ENCODE results near the gene TEX28.
"Not testable (repeated sequence)": the region's sequence is repeated elsewhere in the genome, so short reads cannot be mapped to it uniquely, and the experiment has no call there.

Gene TEX28

DNA sequence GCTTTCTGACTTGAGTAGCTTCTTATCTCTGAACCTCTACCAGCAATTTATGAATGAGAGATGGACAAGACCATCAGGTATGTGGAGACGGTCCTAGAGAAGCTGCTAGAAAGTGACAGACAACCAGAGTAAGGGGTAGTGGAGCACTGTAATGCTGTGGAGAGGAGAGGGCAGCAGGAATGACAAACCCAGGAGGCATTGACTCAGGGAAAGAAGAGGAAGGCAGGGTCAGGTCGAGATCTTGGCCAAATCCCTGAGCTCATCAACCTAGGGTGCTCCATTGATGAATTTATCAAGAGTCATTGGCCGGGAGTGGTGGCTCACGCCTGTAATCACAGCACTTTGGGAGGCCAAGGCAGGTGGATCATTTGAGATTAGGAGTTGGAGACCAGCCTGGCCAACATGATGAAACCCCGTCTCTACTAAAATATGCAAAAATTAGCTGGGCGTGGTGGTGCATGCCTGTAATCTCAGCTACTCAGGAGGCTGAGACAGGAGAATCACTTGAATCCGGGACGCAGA is 54.9 kb downstream of the TEX28 start:
- FAIRE-seq = not testable (repeated sequence)

DNA sequence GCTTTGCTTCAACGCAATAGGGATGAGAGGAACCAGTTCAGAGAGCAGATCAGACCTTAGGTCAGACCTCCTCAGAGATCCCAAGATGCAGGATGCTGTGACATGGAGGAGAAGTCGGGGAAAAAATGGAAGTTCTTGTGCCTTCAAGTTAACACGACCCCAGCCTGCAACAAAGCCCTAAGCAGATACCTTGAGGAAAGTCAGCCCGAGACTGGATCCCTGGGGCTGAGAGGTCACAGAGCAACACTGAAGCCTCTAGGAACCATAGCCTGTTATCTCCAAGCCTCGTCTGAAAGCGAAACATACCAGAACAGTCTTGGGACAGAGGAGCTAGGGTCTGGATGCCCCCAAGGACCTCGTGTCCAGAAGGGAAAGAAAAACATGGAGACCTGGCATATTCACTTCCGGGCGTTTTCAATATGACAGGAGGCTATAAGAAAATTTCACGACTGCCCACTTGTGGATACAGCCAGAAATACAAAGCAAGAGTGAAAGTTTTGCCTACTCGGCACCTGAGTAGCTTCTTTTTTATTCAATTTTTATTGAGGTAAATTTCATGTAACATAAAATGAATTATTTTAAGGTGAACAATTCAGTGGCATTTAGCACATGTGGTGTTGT is 55.9 kb downstream of the TEX28 start:
- not testable (repeated sequence) for FAIRE-seq

DNA sequence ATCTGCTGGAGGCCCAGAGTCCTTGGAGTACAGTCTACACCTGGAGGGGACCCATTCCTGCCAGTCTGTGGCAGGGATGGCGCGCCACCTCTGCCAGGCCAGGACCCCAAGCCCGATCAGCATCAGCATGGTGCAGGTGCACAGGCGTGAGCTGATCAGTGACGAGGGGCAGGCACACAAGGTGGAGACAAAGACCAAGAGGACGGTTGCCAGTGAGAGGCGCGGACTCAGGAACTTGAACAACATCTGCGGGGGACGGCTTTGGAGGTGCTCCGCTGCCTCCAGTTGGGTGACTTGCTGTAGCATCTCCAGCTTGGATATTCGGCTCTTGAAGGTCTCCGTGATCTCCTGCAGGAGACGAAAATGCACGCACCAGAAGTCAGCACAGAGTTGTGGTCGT is 61.3 kb downstream of the TEX28 start:
- not testable (repeated sequence) for FAIRE-seq

DNA sequence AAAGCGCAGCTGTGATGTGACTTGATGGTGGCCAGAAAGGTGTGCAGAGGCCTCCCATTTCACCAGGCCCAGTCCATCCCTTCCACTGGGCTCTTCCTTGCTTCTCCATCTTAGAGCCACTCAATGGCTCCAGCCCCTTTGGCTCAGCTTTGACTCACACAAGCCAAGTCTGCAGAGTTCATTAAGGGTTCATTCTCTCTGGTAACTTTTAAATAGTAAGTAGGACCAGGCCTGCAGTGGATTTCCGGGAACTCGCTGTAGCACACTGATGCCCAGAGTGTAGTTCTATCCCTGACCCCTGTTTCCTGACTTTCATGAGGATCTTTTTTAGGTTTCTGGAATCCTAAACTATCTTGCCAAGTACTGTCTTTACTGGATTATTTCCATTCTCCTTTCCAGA is 63.5 kb downstream of the TEX28 start:
- not testable (repeated sequence) for FAIRE-seq

DNA sequence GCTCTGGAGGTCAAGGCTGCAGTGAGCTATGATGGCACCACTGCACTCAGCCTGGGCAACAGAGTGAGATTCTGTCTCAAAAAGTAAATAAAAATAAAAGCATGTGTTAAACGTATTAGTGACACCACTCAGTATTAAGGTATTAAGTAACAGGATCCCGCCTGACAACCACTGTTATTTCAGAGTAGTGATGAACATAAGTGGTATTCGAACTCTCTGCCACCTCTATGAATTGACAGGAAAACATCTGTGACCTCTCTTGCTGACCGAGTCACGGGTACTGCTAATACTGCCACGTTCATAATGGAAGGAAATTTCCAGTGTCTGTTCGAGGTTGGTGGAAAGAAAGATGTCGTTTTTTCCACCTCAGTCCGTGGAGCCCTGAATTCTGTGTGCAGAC is 68.2 kb downstream of the TEX28 start:
- FAIRE-seq = not testable (repeated sequence)

DNA sequence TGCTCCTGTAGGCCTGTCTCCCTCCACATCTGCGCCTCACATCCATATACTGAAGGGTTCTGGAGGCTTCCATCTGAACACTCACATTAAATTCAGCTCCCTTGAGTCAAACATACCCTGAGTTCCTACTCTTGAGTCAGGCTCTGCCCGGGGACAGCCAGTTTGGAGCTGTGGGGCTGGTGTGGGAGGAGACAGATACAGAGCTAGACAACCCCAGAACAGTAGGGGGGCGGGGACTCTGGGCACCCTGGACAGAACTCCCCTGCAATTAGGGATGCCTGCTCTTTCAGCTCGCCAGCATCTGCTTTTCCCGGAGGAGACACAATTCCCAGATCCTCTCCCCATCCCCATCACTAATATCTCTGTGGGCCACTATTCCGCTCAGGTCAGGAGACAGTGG is 69.6 kb downstream of the TEX28 start:
- not testable (repeated sequence) for FAIRE-seq

Measured in G401.6 (cell line).